Stomach (tissue), 4 donors: ENCODE data around the gene OCIAD2.

Experiments used
- CTCF ChIP-seq, 7 experiments: fragments of 450-650 bp in 4 of 7; fragments of 200-600 bp in 3 of 7; sonication (generic) in 3 of 7; IDR thresholded peaks; one replicate each; pipeline ENCODE4 v1.5.1; 2016 to 2019; ENCODE audit warnings: antibody characterized with exemption in 7 of 7, control low read depth in 2 of 7, mild to moderate bottlenecking in 1 of 7
- EP300 ChIP-seq: sonication (generic); formaldehyde crosslinking; IDR thresholded peaks from one replicate; pipeline ENCODE4 v1.6.1; 2017; ENCODE audit warnings: antibody characterized with exemption
- POLR2A ChIP-seq, 4 donors: fragments of 450-650 bp; IDR thresholded peaks; one replicate each; pipeline ENCODE4 v1.6.1; 2016; ENCODE audit warnings: antibody characterized with exemption in 4 of 4, control low read depth in 2 of 4, mild to moderate bottlenecking in 1 of 4, moderate library complexity in 1 of 4
- POLR2AphosphoS5 ChIP-seq, 3 donors: sonication (generic); formaldehyde crosslinking; IDR thresholded peaks; one replicate each; pipeline ENCODE4 v1.6.1; 2016; ENCODE audit warnings: antibody characterized with exemption in 3 of 3

DNA sequence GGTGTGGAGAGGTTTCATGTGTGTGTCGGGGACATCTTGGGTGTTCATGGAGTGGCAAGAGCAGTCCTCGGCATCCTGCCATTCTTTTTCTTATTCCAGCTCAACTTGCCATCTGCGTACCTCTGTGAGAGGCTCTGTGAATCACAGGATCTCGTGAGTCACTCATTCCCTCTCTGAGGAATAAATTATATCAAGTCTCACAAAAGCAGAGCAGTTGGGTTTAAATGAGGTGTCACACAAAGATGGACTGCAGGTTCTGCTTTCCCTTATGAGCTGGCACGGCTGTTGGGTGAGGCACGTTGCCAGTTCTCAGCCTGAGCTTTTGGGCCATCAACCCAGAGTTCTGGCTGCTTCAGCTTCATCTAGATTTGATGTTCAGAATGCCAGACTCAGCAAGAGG, 6.8 kb upstream of the OCIAD2 start:
- TF ChIP-seq POLR2A (IDR thresholded peaks at IDR 0.05) (no peak), CTCF (IDR thresholded peaks at IDR 0.05) (no peak), POLR2AphosphoS5 (IDR thresholded peaks at IDR 0.05) (peak in 1 of 3 donors; percentile 41), EP300 (no peak)
